Ectodermal cell (in vitro differentiated cells): ENCODE results near the gene RPL22.

Source experiments
- H3K27ac ChIP-seq: 2 replicates; pipeline ENCODE4 v1.7.0; 2013; ENCODE audit warnings: mild to moderate bottlenecking, low read depth, low read length; ENCODE audit not compliant: insufficient read depth, poor library complexity, severe bottlenecking
- H3K27me3 ChIP-seq: 2 replicates; pipeline ENCODE4 v1.7.0; 2013; ENCODE audit warnings: mild to moderate bottlenecking, low read length; ENCODE audit not compliant: insufficient read depth, control insufficient read depth, poor library complexity, severe bottlenecking
- H3K36me3 ChIP-seq: one replicate; pipeline ENCODE4 v1.7.0; 2013; ENCODE audit warnings: low read length; ENCODE audit not compliant: control insufficient read depth, insufficient read depth
- H3K4me1 ChIP-seq: one replicate; pipeline ENCODE4 v1.7.0; 2013; ENCODE audit warnings: low read length; ENCODE audit not compliant: control insufficient read depth, insufficient read depth
- H3K4me3 ChIP-seq: 2 replicates; pipeline ENCODE4 v1.7.0; 2013; ENCODE audit warnings: low read depth, low read length, control low read depth; ENCODE audit not compliant: insufficient read depth
- H3K9me3 ChIP-seq: 2 replicates; pipeline ENCODE4 v1.7.0; 2013; ENCODE audit warnings: mild to moderate bottlenecking, low read length, moderate library complexity; ENCODE audit not compliant: control insufficient read depth
- WGBS, 2 experiments: methylation state at CpG; one replicate each; pipeline ENCODE4 v1.1.7; 2013; ENCODE audit warnings: missing lambda C conversion rate in 2 of 2; 5-methylcytosine and 5-hydroxymethylcytosine counted together

Gene RPL22

DNA sequence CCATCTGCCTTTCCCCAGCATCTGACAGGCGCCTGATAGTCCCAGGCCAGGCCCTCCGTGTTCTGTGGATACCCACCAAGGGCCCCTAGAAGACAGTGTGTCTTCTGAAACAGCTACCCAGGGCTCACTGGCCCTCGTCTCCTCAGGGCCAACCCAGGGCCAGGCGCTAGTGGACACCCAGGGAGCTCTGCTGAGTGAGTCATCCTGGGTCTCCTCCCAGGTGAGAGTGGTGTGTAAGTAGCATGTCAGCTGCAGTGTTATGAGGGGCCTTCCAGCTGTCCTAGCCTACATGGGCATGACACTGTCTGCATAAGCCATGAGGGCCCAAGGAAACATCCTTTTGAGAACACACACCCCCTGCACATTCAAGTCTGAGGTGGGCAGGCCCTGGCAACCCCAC lies 56.0 kb downstream of the RPL22 start:
- peaks cover 24% of the 10 kb centered on the region for H3K4me1 ChIP-seq
- no peaks in the 10 kb centered on the region for H3K36me3 ChIP-seq
- H3K9me3 ChIP-seq = no peaks in the 10 kb centered on the region
- H3K27me3 ChIP-seq = peaks cover 10% of the 10 kb centered on the region
- no peak overlapping the region for H3K27ac ChIP-seq
- no peak overlapping the region for H3K4me3 ChIP-seq
- WGBS, 2 experiments = 91 to 95% methylated on average over 4 of the region's 4 CpGs

GRCh38 chr1:6142734-6143133 lies 56.7 kb downstream of the RPL22 start:
- H3K9me3 ChIP-seq = no peaks in the 10 kb centered on the region
- H3K27me3 ChIP-seq = peaks cover 3% of the 10 kb centered on the region
- H3K4me1 ChIP-seq = peaks cover 19% of the 10 kb centered on the region
- H3K4me3 ChIP-seq = no peak overlapping the region
- H3K27ac ChIP-seq = no peak overlapping the region
- H3K36me3 ChIP-seq = no peaks in the 10 kb centered on the region
- 92% methylated on average over 4 of the region's 4 CpGs for WGBS, 2 experiments

DNA sequence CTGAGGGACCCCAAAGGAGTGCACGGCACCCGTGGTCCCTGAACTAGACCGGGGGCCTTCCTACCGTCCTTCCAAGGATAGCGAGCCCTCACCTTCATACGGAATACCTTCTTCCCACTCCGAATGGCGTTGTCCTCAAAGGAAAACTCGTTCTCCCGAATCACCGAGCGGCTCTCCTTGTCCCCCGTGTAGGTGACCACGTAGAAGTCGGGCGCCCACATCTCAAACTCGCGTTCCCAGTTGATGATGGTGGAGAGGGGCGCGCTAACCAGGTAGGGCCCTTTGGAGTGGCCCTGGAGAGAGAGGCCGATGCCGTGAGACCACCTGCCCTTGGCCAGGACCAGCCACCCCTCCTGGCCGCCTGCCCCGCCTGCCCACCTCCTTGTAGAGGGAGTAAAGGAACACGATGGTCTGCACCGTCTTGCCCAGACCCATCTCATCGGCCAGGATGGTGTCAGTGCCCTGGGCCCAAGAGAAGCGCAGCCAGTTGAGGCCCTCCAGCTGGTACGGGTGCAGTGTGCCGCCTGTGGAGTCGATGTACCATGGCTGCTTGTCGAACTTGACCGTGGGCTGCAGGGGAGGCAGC lies 57.3 kb downstream of the RPL22 start:
- Histone ChIP-seq H3K27me3 (no peaks in the 10 kb centered on the region), H3K4me1 (peaks cover 19% of the 10 kb centered on the region), H3K4me3 (no peak overlapping the region), H3K36me3 (no peaks in the 10 kb centered on the region), H3K9me3 (no peaks in the 10 kb centered on the region), H3K27ac (no peak overlapping the region)
- 95% methylated on average over 33 of the region's 33 CpGs for WGBS, 2 experiments

DNA sequence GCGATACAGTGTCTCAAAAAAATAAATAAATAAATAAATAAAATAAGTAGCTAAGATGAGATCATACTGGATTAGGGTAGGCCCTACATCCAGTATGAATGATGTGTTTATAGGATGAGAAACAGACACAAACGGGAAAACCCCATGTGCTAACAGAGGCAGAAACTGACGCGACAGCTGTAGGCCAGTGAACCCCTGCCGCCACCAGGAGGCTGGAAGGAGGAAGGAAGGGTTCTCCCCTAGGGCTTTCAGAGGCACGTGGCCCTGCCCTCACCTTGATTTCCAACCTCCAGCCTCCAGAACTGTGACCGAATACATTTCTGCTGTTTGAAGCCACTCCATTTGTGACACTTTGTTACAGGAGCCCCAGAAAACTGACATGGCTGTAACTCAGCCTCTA lies 57.8 kb downstream of the RPL22 start:
- Histone ChIP-seq H3K27me3 (no peaks in the 10 kb centered on the region), H3K27ac (no peak overlapping the region), H3K9me3 (no peaks in the 10 kb centered on the region), H3K36me3 (no peaks in the 10 kb centered on the region), H3K4me3 (no peak overlapping the region), H3K4me1 (peaks cover 19% of the 10 kb centered on the region)
- WGBS, 2 experiments = 52 to 58% methylated on average over 6 of the region's 7 CpGs

DNA sequence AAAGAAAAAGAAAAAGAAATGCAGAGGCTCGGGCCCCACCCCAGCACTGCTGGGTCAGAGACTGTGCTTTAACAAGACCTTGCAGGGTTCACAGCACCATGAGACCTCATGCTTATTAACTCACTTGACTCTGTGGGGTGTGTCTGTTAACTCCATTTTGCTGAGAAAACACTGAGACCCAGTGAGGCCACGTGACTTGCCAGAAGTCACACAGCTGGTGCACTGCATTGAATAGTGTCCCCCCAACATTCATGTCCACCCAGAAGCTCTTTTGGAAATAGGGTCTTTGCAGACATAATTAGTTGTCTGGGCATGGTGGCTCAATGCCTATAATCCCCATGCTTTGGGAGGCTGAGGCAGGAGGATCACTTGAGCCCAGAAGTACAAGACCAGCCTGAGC lies 59.0 kb downstream of the RPL22 start:
- 91 to 98% methylated on average over 2 of the region's 2 CpGs for WGBS, 2 experiments
- Histone ChIP-seq H3K9me3 (no peaks in the 10 kb centered on the region), H3K36me3 (no peaks in the 10 kb centered on the region), H3K4me3 (no peak overlapping the region), H3K4me1 (peaks cover 13% of the 10 kb centered on the region), H3K27ac (no peak overlapping the region), H3K27me3 (no peaks in the 10 kb centered on the region)

DNA sequence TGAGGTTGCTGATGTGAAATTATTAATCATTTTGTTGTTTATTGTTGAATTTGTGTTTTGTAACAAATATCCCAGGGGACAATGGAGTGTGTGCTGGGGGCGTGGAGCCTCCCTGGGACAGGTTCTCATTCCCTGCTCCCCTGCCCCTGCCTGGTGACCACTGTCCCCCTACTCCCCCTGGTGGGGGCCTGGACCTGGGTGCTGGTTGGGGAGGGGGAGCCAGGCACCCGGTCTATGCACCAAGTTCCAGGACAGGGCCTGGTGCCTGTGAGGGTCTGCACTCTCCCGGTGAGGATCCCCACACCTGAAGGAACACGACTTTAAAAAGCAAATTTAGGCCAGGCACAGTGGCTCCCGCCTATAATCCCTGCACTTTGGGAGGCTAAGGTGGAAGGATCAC lies 61.6 kb downstream of the RPL22 start:
- WGBS, 2 experiments = 77 to 84% methylated on average over 5 of the region's 5 CpGs
- H3K4me3 ChIP-seq = no peak overlapping the region
- H3K4me1 ChIP-seq = no peaks in the 10 kb centered on the region
- no peaks in the 10 kb centered on the region for H3K36me3 ChIP-seq
- no peak overlapping the region for H3K27ac ChIP-seq
- no peaks in the 10 kb centered on the region for H3K27me3 ChIP-seq
- no peaks in the 10 kb centered on the region for H3K9me3 ChIP-seq

DNA sequence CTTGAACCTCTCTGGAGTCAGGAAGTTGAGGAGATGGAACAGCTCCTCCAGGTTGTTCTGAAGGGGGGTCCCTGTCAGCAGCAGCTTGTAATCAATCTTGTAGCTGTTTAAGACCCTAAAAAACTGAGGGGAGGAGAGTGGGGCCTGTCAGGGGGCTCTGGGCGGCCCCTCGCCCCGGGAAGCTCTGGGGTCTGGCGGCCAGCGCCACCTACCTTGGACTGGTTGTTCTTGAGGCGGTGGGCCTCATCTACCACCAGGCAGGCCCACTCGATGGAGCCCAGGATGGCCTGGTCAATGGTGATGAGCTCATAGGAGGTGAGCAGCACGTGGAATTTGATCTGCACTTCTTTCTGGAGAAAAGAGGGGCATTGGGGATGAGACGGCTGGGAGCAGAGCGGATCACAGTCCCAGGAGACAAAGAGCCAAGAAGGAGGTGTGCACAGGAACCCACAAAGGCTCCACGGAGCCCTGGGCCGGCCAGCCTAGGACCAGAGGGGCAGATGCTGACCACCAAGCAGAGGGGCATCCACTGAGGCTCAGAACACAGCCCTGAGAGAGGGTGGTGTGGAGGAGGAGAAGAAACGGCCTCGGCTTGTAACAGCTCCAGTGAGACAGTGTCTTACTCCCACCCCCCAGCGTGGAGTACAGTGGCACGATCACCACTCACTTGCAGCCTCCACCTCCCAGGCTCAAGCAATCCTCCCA lies 62.7 kb downstream of the RPL22 start:
- H3K9me3 ChIP-seq = no peaks in the 10 kb centered on the region
- no peak overlapping the region for H3K27ac ChIP-seq
- 92 to 94% methylated on average over 16 of the region's 16 CpGs for WGBS, 2 experiments
- no peak overlapping the region for H3K4me3 ChIP-seq
- no peaks in the 10 kb centered on the region for H3K4me1 ChIP-seq
- H3K27me3 ChIP-seq = no peaks in the 10 kb centered on the region
- no peaks in the 10 kb centered on the region for H3K36me3 ChIP-seq
